GM20431 (cell line): ENCODE measurements around the gene ERC2.

Experiments used
- in situ Hi-C: fragments of 300-500 bp; cut with MseI, MboI; formaldehyde crosslinking; loops from one replicate; pipeline ENCODE4 v1.15.0; 2020; ENCODE audit warnings: low sequenced_read_pairs; ENCODE audit not compliant: unreplicated experiment

ERC2 gene

GRCh38 chr3:56135941-56136340, 332.3 kb downstream of the ERC2 start:
- in situ Hi-C loops = no loop called here

- in situ Hi-C loops = no loop called here
Measured at GRCh38 chr3:56133423-56133822, 334.8 kb downstream of the ERC2 start.

GRCh38 chr3:56132762-56133161, 335.5 kb downstream of the ERC2 start:
- in situ Hi-C loops = no loop called here

DNA sequence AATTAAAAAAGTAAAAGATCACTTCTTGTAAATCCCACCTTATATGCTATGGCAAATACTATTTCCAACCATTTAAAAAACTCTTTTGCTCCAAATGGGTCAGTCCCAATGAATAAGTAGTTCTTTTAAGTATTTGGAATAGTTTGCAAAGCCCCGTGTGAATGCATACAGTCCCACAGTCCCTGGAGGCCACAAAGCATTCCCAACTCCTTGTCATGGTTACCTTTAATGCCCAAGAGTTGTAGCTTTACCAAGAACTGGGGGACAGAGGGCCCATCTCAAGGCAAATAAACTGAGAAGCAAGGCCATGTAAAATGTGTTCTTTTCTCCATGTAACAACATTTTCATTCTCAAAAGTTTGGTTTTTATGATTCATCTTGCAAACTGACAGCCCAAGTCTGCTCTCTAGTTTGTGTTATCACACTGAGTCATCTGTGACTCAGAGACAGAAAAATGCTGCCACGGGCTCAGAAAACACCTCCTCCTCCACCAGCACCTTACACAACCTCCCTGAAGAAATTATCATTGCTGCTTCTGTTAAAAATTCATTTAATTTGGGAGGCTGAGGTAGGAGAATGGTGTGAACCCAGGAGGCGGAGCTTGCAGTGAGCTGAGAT, 336.2 kb downstream of the ERC2 start:
- in situ Hi-C loops = no loop called here

GRCh38 chr3:56130036-56130435, 338.2 kb downstream of the ERC2 start:
- in situ Hi-C loops = no loop called here

- in situ Hi-C loops = no loop called here
Measured at GRCh38 chr3:56126632-56127031, 341.6 kb downstream of the ERC2 start.

- in situ Hi-C loops = no loop called here
Measured at GRCh38 chr3:56125358-56126005, 342.8 kb downstream of the ERC2 start.

GRCh38 chr3:56124546-56124945, 343.7 kb downstream of the ERC2 start:
- in situ Hi-C loops = no loop called here

DNA sequence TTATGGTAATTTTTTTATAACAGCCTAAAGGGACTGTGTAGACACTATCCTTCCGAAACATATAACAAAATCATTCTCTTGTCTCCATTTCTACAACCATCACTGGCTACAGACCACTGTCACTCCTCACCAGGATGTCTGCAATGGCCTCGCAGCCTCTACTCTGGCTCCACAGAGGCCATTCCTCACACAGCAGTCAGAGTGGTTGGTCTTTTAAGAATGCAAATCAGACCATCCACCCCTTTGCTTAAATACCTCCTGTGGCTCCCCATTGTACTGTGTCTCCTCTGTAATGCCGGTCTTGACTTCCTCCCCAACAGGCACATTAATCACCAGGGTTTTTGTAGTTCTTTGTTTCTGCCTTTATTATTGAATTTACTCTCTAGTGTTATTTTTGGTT, 344.8 kb downstream of the ERC2 start:
- in situ Hi-C loops = no loop called here

DNA sequence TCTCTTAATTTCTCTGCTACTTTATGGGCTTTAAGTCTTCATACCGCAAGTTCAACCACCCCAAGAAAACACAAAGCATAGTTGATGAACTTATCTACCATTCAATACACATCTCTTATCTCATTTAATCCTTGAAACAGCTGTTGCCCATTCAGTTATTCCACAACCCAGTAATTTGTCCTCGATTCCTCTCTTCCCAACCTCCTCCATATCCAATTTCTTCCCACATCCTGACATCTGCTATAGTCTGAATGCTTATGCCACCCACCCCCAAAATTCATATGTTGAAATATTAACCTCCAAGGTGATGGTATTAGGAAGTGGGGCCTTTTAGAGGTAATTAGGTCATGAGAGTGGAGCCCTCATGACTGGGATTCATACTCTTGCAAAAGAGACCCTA, 345.4 kb downstream of the ERC2 start:
- in situ Hi-C loops = no loop called here

GRCh38 chr3:56121716-56122115, 346.6 kb downstream of the ERC2 start:
- in situ Hi-C loops = no loop called here

DNA sequence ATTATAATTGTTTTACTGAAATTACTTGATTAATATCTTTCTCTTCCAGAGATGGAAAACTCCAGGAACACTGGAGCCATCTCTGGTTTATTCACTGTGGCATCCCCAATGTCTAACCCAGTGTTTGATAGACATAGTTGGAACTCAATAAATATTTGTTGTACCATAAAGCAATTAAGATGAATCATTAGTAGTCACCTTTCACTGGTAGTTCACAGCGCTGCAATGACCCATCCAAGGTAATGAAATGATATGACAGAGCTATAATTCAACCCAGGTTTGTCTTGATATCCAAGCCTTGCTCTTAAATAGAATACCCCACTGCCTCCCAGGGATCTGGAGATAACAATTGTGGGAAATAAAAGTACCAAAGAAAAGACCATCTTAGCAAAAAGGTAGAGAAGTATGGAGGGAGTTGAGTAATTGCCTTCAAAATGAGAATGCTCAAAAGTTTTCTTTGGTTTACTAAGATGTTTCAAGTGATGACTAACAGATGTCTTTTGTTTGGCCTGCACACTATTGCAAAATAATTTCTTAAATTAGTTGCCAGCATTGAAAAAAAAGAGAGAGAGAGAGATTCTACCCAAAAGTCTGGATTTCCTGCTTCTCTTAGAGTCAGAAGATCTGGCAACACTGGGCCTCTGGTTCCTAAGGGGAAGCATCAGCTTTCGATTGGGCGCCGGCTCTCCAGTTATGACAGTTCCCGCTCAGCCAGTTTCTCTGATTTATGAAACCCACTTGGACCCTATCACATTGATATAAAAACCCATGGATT, 348.5 kb downstream of the ERC2 start:
- in situ Hi-C loops = no loop called here

- in situ Hi-C loops = no loop called here
Measured at GRCh38 chr3:56118968-56119367, 349.3 kb downstream of the ERC2 start.

GRCh38 chr3:56115698-56116097, 352.6 kb downstream of the ERC2 start:
- in situ Hi-C loops = no loop called here

- in situ Hi-C loops = no loop called here
Measured at GRCh38 chr3:56115199-56115598, 353.1 kb downstream of the ERC2 start.

GRCh38 chr3:56113908-56114307, 354.4 kb downstream of the ERC2 start:
- in situ Hi-C loops = no loop called here

DNA sequence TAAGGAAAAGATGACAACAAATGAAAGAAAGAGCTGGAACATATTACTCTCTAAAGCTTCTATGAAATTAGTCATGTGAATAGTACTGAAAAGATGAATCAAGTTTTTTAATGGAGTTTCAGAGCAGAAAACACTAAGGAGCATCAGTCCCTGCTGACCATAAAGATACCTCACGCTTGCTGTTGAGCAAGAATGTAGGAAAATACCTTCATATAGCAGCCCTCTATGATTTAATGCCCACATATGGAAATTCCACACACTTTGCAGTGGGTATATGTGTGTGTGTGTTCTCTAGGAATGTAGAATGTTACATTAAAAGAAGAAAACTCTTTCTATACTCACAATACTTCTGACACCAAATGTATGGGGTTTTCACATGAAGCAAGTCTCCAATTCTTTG, 355.0 kb downstream of the ERC2 start:
- in situ Hi-C loops = no loop called here

- in situ Hi-C loops = no loop called here
Measured at GRCh38 chr3:56111606-56112304, 356.5 kb downstream of the ERC2 start.

GRCh38 chr3:56110886-56111285, 357.4 kb downstream of the ERC2 start:
- in situ Hi-C loops = no loop called here

DNA sequence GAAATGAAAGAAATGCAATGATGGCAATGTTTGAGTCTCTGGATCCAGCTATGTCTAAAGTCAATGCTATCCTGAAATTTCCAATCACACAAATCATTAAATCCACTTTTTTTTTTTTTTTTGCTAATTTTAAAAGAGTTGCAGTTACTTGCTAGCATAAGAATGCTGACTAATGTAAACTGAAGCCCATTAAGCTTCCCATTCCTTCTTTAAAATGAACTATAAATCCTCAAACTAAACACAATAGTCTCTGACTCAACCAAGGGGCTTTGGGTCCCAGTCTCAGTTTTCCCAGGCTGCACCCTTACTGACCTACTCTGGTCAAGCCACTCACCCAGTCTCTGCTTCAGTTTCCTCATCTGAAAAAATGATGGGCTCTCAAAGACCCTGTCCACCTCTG, 361.1 kb downstream of the ERC2 start:
- in situ Hi-C loops = no loop called here

GRCh38 chr3:56102032-56102431, 366.2 kb downstream of the ERC2 start:
- in situ Hi-C loops = no loop called here
